AG09319 (cell line): ENCODE measurements around the gene FBXO7.

ENCODE experiments used
- DNase-seq: peaks from one replicate; pipeline ENCODE4 v3.0.0-alpha.2; 2010; ENCODE audit warnings: low read depth; ENCODE audit errors: extremely low read depth
- TF ChIP-seq, protein P1 (sequence below): IDR thresholded peaks from 2 replicates; pipeline ENCODE4 v1.5.1; 2011; ENCODE audit warnings: low read depth, mild to moderate bottlenecking, inconsistent platforms, low read length, moderate library complexity

FBXO7 gene

GRCh38 chr22:32545801-32546200 is 71.2 kb downstream of the FBXO7 start:
- no peak for DNase-seq

GRCh38 chr22:32546496-32546895 is 71.9 kb downstream of the FBXO7 start:
- no peak for DNase-seq
- TF ChIP-seq, protein P1, sequence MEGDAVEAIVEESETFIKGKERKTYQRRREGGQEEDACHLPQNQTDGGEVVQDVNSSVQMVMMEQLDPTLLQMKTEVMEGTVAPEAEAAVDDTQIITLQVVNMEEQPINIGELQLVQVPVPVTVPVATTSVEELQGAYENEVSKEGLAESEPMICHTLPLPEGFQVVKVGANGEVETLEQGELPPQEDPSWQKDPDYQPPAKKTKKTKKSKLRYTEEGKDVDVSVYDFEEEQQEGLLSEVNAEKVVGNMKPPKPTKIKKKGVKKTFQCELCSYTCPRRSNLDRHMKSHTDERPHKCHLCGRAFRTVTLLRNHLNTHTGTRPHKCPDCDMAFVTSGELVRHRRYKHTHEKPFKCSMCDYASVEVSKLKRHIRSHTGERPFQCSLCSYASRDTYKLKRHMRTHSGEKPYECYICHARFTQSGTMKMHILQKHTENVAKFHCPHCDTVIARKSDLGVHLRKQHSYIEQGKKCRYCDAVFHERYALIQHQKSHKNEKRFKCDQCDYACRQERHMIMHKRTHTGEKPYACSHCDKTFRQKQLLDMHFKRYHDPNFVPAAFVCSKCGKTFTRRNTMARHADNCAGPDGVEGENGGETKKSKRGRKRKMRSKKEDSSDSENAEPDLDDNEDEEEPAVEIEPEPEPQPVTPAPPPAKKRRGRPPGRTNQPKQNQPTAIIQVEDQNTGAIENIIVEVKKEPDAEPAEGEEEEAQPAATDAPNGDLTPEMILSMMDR: no peak

More at GRCh38 chr22:32545801-32546200, 71.2 kb downstream of the FBXO7 start:
- TF ChIP-seq, protein P1: no peak

GRCh38 chr22:32546935-32547334 is 72.3 kb downstream of the FBXO7 start:
- no peak for DNase-seq
- TF ChIP-seq, protein P1: no peak

GRCh38 chr22:32548039-32548438 is 73.4 kb downstream of the FBXO7 start:
- TF ChIP-seq, protein P1: no peak
- DNase-seq: no peak
